HepG2 (cell line): ENCODE measurements around the gene LIF. TPM values are rescaled to one million over a fixed set of nuclear protein-coding genes. Genes with fewer than 3 reads are reported as not detected.

Experiments used
- E2F5 ChIP-seq: sonication (generic); formaldehyde crosslinking; conservative IDR thresholded peaks from 2 replicates; pipeline ENCODE4 v1.4.0; 2020; ENCODE audit warnings: missing genetic modification reagents
- IRF9 ChIP-seq: sonication (generic); formaldehyde crosslinking; IDR thresholded peaks from 2 replicates; pipeline ENCODE4 v1.8.0; 2022; ENCODE audit warnings: missing genetic modification reagents, mild to moderate bottlenecking, borderline replicate concordance
- KDM2A ChIP-seq: sonication (generic); formaldehyde crosslinking; IDR thresholded peaks from 2 replicates; pipeline ENCODE4 v1.4.0; 2020; ENCODE audit warnings: low read depth, missing genetic modification reagents, borderline replicate concordance
- SAP130 ChIP-seq: IDR thresholded peaks from 2 replicates; pipeline ENCODE4 v1.6.1; 2016; ENCODE audit warnings: low read depth
- ZBTB4 ChIP-seq: sonication (generic); formaldehyde crosslinking; IDR thresholded peaks from 2 replicates; pipeline ENCODE4 v1.4.0; 2020; ENCODE audit warnings: missing genetic modification reagents, mild to moderate bottlenecking, borderline replicate concordance
- polyA plus RNA-seq, 8 experiments: library from polyadenylated mRNA; depleted of rRNA in 3 of 8; stranded (reverse) in 7 of 8; unstranded in 1 of 8; fragments of >200 nt; fragmentation: Illumina TruSeq in 4 of 8; extraction: Trizol in 4 of 8; gene quantifications; 2 replicates each; pipeline versions ENCODE4 v1.2.1 to v1.2.3, GENCODE V29; 2011 to 2016; ENCODE audit warnings: low read depth in 4 of 8, missing spikeins in 1 of 8, mixed read lengths in 1 of 8; ENCODE audit not compliant: insufficient read depth in 1 of 8
- total RNA-seq, 5 experiments: library from RNA; depleted of rRNA; stranded (reverse); fragments of >200 nt; fragmentation: Illumina TruSeq; extraction: Trizol; gene quantifications; 2 replicates each; pipeline ENCODE4 v1.2.3, GENCODE V29; 2016; ENCODE audit warnings: low read depth in 1 of 5
- TF ChIP-seq, protein P1 (sequence below): sonication (generic); formaldehyde crosslinking; IDR thresholded peaks from 2 replicates; pipeline ENCODE4 v1.4.0; 2020; ENCODE audit warnings: missing genetic modification reagents
- TF ChIP-seq, protein P2 (sequence below): IDR thresholded peaks from 2 replicates; pipeline ENCODE4 v1.6.1; 2016; ENCODE audit warnings: mild to moderate bottlenecking

LIF gene
- total and polyA plus RNA-seq, 2 of the 13 experiments (the other 11 are each of a cell fraction or from before 2014, with no cell fraction given) = 3.6 to 8.5 TPM

GRCh38 chr22:30291058-30291892, 44.7 kb upstream of the LIF start (continued):
- TF ChIP-seq E2F5 = no peak
- TF ChIP-seq, protein P1, sequence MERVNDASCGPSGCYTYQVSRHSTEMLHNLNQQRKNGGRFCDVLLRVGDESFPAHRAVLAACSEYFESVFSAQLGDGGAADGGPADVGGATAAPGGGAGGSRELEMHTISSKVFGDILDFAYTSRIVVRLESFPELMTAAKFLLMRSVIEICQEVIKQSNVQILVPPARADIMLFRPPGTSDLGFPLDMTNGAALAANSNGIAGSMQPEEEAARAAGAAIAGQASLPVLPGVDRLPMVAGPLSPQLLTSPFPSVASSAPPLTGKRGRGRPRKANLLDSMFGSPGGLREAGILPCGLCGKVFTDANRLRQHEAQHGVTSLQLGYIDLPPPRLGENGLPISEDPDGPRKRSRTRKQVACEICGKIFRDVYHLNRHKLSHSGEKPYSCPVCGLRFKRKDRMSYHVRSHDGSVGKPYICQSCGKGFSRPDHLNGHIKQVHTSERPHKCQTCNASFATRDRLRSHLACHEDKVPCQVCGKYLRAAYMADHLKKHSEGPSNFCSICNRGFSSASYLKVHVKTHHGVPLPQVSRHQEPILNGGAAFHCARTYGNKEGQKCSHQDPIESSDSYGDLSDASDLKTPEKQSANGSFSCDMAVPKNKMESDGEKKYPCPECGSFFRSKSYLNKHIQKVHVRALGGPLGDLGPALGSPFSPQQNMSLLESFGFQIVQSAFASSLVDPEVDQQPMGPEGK = peak; percentile 91
- TF ChIP-seq ZBTB4 (CRISPR knock-in tag) = 0 out of 2 replicates have a peak, but pooled peaks have one; percentile 33
- TF ChIP-seq KDM2A (CRISPR knock-in tag) = 0 out of 2 replicates have a peak, but pooled peaks have one; percentile 30
- TF ChIP-seq, protein P2, sequence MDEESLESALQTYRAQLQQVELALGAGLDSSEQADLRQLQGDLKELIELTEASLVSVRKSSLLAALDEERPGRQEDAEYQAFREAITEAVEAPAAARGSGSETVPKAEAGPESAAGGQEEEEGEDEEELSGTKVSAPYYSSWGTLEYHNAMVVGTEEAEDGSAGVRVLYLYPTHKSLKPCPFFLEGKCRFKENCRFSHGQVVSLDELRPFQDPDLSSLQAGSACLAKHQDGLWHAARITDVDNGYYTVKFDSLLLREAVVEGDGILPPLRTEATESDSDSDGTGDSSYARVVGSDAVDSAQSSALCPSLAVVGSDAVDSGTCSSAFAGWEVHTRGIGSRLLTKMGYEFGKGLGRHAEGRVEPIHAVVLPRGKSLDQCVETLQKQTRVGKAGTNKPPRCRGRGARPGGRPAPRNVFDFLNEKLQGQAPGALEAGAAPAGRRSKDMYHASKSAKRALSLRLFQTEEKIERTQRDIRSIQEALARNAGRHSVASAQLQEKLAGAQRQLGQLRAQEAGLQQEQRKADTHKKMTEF (CRISPR knock-in tag) = no peak
- no peak for TF ChIP-seq IRF9 (CRISPR knock-in tag)
- TF ChIP-seq SAP130 (CRISPR knock-in tag) = peak; percentile 57
